ENCODE results near the gene KRTAP4-8.
"Not testable (repeated sequence)": the region's sequence is repeated elsewhere in the genome, so short reads cannot be mapped to it uniquely, and the experiment has no call there.

KRTAP4-8 gene

GRCh38 chr17:41065016-41065689 lies 32.8 kb downstream of the KRTAP4-8 start:
- not testable (repeated sequence) for DNase-seq (ENCODE audit: low read depth in 2 of 2)

DNA sequence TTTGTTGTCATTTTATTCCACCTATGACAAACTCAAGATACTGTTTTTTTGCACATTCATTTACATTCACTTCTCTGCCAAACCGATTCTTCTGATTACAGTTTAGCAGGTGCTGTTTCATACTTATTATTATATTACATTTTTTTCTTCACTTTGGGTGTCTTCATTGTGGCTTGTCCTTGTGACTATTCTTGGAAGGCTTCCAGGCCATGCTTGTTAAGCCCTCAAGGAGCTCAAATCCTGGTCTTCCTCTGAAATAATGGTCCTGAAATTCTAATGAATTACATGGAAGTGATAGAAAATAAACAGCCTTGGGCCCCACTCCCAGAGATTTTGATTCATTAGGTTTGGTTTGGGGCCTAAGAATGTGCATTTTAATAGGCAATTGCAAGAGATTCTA lies 33.6 kb downstream of the KRTAP4-8 start:
- DNase-seq (ENCODE audit: low read depth in 2 of 2): no peak

DNA sequence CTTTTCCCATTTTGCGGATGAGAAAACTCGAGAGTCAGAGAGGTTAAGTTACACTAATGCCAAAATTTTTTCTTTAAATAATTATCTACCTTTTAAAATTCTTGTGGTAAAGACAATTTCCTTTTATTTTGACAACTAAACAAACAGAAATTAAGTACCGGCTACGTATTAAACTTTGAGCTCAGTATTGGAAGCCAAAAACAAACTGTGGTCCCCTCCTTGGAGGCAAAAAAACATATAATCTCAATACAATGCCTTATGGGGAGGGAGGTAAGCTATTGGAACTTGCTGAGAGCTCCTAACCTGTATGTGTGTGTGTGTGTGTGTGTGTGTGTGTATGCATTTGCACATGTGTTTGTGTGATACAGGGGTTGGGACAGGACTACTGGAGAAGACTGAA lies 34.5 kb downstream of the KRTAP4-8 start:
- no peak for DNase-seq (ENCODE audit: low read depth in 2 of 2)

DNA sequence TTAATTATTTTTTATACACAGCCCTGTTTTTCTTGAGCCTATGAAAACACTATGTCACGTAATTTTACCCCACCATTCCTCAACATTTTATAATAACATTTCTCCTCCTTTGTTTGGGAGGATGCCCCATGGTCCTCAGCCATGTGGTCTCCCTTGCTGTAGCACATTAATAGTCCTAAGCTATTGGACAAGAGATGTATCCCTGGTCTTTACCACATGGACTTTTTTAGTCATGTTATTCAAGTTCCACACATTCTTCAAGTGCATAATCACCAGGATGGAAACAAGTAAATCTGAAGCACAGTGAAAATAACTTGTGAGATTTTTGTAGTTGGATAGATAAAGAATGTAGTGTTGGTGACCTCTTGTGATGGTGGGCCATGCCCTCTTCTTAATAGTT lies 36.0 kb downstream of the KRTAP4-8 start:
- peak; percentile 95 to 96 for DNase-seq (ENCODE audit: low read depth in 2 of 2)

DNA sequence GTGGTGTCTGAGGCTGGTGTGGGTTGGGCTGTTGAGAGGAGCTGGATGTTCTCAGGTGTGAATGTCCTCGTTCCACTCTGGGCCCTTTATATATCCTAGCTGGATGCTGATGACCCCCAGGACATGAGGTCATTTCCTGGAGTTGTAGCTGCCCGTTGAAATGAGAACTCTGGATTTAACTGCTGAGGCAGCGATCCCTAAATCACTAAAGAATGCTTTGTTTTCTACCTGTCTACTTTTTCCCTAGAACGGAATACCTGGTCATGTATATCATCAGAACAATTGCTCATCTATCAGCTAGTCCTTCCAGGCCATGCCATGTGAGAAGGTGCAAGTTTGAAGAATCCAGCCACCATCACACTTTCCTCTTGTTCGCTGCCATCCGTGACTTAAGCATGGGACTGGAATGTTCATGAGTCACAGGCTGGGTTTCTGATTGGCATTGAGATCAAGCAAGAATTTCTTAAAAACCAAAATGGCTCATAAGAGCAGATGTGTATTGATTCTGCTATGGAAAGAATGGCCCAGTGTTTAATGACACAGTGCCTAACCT lies 37.8 kb downstream of the KRTAP4-8 start, which contains the start of gene KRTAP2-3:
Gene KRTAP2-3, minus strand, starts transcription at position 63 of the 553 bp plus-strand sequence. CDS start 64 bp downstream, outside the sequence.
- DNase-seq (ENCODE audit: low read depth in 2 of 2): peak; percentile 86

DNA sequence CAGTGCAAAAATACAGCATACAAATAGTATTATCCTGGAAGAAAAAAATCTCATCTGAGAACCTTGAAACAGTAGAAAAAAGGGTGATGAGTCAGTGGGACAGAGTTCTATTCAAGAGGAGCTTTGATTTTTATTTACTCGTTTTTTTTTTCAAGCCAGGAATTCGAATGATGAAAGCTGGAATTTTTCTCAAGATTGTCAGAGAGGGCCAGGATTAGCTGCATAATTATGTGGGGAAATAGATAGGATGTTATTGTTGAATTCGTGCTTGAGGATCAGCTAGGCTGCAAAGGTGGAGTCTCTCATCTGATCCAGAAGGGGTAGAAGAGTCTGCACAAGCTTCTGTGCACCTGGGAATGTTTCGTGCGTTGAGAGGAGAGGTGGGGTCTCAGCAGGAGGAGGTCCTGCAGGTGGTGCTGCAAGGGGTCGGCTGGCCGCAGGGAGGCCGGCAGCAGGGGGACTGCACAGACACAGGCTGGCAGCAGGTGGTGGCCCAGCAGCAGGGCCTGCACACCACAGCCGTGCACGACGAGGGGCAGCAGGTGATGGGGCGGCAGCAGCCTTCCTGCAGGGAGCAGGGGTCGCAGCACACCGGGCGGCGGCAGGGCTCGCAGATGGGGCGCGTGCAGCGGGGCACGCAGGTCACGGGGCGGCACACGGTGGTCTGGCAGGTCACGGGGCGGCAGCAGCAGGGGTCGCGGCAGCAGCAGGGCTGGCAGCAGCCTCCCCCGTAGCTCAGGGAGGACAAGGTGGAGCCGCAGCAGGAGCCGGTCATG lies 38.5 kb downstream of the KRTAP4-8 start:
- DNase-seq (ENCODE audit: low read depth in 2 of 2): peak; percentile 82 to 84

DNA sequence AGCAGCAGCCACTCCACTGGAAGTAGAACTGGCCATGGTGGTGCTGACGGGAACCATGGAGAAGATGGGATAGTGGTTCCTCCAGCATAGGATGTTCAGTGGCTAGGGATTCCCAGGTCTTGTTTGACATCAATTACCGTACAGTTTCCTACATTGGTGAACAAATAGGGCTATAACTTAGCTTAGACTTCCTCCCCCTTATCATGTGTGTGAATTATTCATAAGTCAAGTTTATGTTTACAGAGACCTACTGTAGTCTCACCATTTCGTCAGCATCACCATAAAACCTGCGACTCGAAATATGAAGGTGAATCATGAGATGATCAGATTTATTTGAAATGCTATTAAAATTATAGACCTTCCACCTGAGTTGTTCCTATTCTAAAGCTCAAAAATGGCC lies 39.2 kb downstream of the KRTAP4-8 start:
- no peak for DNase-seq (ENCODE audit: low read depth in 2 of 2)

DNA sequence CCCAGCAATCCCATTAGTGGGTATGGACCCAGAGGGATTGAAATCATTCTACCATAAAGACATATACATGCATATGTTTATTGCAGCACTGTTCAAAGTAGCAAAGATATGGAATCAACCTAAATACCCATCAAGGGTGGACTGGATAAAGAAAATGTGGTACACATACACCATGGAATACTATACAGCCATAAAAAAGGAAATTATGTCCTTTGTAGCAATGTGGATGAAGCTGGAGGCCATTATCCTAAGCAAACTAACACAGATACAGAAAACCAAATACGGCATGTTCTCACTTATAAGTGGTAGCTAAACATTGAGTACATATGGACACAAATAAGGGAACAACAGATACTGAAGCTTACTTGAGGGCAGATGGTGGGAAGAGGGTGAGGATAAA lies 40.4 kb downstream of the KRTAP4-8 start:
- no peak for DNase-seq (ENCODE audit: low read depth in 2 of 2)

DNA sequence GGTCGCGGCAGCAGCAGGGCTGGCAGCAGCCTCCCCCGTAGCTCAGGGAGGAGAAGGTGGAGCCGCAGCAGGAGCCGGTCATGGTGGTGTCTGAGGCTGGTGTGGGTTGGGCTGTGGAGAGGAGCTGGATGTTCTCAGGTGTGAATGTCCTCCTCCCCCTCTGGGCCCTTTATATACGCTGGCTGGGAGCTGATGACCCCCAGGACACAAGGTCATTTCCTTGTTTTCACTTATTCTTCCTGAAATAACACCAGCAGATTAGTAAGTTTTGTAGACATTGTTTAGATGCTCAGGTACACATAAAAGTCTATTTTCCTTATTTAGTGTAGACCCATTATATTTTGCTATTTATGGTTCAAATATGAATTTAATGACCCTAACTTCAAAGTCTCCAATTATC lies 42.8 kb downstream of the KRTAP4-8 start, which contains the start of gene KRTAP2-2:
Gene KRTAP2-2, minus strand, starts transcription at position 101 of the 400 bp plus-strand sequence. Its CDS starts 19 bp downstream, at position 82.
- not testable (repeated sequence) for DNase-seq (ENCODE audit: low read depth in 2 of 2)

GRCh38 chr17:41054556-41054955 lies 43.4 kb downstream of the KRTAP4-8 start:
- DNase-seq (ENCODE audit: low read depth in 2 of 2): not testable (repeated sequence)

DNA sequence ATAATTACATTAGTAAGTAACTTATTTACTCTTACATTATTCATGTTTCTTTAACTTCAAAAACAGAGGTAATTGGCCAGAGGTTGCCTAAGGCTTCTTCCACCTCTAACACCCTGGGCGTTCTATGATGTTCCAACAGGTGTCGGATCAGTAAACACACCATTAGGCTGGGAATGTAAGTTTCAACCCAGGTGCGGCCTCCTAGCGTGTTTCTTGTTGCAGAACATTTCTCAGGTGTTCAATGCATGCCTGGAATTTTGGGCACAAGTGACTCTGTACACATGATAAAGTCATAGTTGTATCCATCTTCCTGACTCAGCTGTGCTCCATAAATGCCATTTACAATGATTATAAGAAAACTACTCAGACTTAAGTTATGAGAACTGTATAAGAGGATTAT lies 43.9 kb downstream of the KRTAP4-8 start:
- no peak for DNase-seq (ENCODE audit: low read depth in 2 of 2)

DNA sequence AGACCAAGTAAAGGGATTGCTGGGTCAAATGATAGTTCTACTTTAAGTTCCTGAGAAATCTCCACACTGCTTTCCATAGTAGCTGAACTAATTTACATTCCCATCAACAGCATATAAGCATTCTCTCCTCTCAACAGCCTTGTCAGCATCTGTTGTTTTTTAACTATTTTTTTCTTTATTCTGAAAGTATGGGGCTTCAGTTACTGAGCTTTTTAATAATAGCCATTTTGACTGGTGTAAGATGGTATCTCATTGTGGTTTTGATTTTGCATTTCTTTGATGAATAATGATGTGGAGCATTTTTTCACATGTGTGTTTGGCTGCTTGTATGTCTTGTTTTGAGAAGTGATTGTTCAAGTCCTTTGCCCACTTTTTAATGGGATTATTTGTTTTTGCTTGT lies 45.4 kb downstream of the KRTAP4-8 start:
- DNase-seq (ENCODE audit: low read depth in 2 of 2): peak; percentile 43 to 46

DNA sequence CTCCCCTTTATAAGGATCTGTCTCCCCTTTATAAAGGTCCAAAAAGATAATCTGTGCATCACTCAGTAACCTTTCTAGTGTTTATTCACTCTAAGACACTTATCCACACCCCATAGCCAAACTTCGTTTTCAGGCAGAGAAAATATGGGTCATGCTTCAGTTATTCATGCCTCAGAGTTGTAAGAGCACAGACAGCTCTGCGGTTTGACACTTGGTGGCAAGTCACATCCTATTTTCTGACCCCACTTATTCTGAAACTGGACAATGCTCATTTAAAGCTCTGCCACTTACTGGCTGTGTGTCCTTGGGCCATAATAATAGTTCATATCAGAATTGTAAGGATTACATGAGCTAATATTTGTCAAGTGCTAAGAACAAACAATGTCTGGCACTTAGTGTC lies 48.8 kb downstream of the KRTAP4-8 start:
- no peak for DNase-seq (ENCODE audit: low read depth in 2 of 2)

DNA sequence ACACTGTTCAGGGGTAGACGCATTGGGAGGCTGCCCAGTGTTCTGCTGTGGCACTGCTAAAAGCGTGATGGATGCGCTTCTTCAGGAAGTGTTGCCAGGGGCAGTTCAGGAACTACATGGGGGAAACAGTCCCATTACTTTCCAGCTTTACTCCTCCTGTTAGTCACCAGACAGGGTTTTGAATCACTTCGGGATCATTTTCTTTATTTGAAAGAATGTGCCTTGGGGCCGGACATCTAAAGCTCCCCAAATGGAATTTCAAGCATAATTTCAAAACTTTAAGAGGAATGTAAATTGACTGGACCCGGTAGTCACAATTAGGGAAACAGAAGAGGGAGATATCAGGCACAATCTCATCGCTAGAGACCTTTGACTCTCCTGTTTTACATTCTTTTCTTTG lies 49.5 kb downstream of the KRTAP4-8 start:
- DNase-seq (ENCODE audit: low read depth in 2 of 2): no peak

Data from fibroblast of skin of left biceps (primary cell).